ENCODE results near the gene ADGRG2. TPM values are rescaled to one million over a fixed set of nuclear protein-coding genes. Genes with fewer than 3 reads are reported as not detected.

ADGRG2 gene
- polyA plus RNA-seq, 3 donors = not detected

DNA sequence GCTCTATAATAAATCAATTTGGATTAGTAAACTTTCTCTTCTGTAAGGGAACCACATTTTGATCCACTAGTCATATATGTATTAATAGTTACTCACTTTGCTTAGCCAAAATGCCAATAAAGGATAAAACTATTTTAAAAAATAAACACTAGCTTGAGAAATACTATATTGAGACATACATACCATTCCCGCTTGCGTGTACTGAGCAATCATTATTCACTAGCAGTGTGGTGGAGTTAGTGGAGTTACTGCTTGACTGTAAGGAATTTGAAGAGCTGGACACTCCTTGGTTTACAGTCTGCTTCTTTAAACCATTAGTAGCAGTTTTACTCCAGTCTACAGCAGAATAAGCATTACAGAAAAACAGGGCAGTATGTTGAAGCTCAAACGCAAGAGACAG is 127.6 kb downstream of the ADGRG2 start:
- Mint-ChIP-seq H3K36me3 (peaks cover 2 to 5% of the 10 kb centered on the region in 2 donors), H3K9me3 (no peaks in the 10 kb centered on the region), H3K27me3 (ENCODE audit: low read depth in 3 of 3) (peaks cover 0 to 12% (median 0%) of the 10 kb centered on the region in 3 donors), H3K27ac (no peak overlapping the region), H3K4me3 (no peak overlapping the region), H3K4me1 (no peaks in the 10 kb centered on the region)
- Histone ChIP-seq H3K27ac (ENCODE audit: low read depth in 1 of 2, low read length in 2 of 2) (no peak overlapping the region), H3K27me3 (ENCODE audit: control insufficient read depth in 2 of 2, insufficient read depth in 2 of 2, low read length in 2 of 2) (no peaks in the 10 kb centered on the region), H4K20me1 (ENCODE audit: insufficient read depth, low read length) (no peaks in the 10 kb centered on the region), H3K9ac (ENCODE audit: insufficient read depth, low read length, poor library complexity, severe bottlenecking) (no peak overlapping the region), H3K4me1 (ENCODE audit: control insufficient read depth in 1 of 2, insufficient read depth in 2 of 2, low read length in 2 of 2) (no peaks in the 10 kb centered on the region), H3K9me3 (replicated peaks in 1 of 2; ENCODE audit: control insufficient read depth in 1 of 2, insufficient read depth in 1 of 2, low read length in 2 of 2) (no peaks in the 10 kb centered on the region), H3K79me2 (ENCODE audit: insufficient read depth, low read length) (no peaks in the 10 kb centered on the region), H2AFZ (ENCODE audit: insufficient read depth, low read depth, low read length, poor library complexity, severe bottlenecking) (no peak overlapping the region), H3K36me3 (replicated peaks in 1 of 2; ENCODE audit: control insufficient read depth in 1 of 2, insufficient read depth in 2 of 2, low read length in 2 of 2) (peaks cover 0 to 3% of the 10 kb centered on the region in 2 donors), H3K4me2 (replicated peaks; ENCODE audit: extremely low read depth, low read length, poor library complexity, severe bottlenecking) (no peak overlapping the region), H3K4me3 (replicated peaks in 1 of 3; ENCODE audit: low read depth in 2 of 3, low read length in 3 of 3) (no peak overlapping the region)
- no peak for DNase-seq
- TF ChIP-seq, protein P1, sequence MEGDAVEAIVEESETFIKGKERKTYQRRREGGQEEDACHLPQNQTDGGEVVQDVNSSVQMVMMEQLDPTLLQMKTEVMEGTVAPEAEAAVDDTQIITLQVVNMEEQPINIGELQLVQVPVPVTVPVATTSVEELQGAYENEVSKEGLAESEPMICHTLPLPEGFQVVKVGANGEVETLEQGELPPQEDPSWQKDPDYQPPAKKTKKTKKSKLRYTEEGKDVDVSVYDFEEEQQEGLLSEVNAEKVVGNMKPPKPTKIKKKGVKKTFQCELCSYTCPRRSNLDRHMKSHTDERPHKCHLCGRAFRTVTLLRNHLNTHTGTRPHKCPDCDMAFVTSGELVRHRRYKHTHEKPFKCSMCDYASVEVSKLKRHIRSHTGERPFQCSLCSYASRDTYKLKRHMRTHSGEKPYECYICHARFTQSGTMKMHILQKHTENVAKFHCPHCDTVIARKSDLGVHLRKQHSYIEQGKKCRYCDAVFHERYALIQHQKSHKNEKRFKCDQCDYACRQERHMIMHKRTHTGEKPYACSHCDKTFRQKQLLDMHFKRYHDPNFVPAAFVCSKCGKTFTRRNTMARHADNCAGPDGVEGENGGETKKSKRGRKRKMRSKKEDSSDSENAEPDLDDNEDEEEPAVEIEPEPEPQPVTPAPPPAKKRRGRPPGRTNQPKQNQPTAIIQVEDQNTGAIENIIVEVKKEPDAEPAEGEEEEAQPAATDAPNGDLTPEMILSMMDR (IDR thresholded peaks at IDR 0.05) = no peak
- no CpG with 5 or more reads among the region's 3 CpGs for WGBS (ENCODE audit: insufficient coverage)
- intact Hi-C loops (cut with micrococcal nuclease) = no loop called here

DNA sequence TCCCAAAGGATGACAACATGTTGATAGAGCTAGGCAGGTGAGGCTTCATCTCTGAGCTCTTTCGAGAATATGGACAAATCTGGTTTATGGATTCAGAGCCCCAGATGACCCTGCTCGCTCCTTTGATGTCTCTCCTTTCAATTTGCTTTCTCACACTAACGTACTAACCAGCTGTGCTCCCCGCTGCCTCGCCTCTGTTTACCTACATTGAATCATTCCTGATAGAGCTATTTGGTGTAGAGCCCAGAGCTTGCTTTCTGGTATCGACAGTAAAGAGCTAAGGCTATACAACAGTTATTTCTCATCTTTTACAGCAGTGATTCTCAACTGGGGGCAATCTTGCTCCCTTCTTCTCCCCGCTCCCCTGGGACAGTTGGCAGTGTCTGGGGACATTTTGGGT is 129.4 kb downstream of the ADGRG2 start:
- TF ChIP-seq, protein P1 (IDR thresholded peaks at IDR 0.05) = no peak
- no peak overlapping the region for H3K4me2 ChIP-seq (replicated peaks; ENCODE audit: extremely low read depth, low read length, poor library complexity, severe bottlenecking)
- no peak overlapping the region for H2AFZ ChIP-seq (ENCODE audit: insufficient read depth, low read depth, low read length, poor library complexity, severe bottlenecking)
- H3K27ac ChIP-seq (ENCODE audit: low read depth in 1 of 2, low read length in 2 of 2) = no peak overlapping the region
- H3K79me2 ChIP-seq (ENCODE audit: insufficient read depth, low read length) = no peaks in the 10 kb centered on the region
- H3K36me3 ChIP-seq (replicated peaks in 1 of 2; ENCODE audit: control insufficient read depth in 1 of 2, insufficient read depth in 2 of 2, low read length in 2 of 2) = peaks cover 0 to 4% of the 10 kb centered on the region in 2 donors
- Mint-ChIP-seq H3K36me3 (peaks cover 6 to 7% of the 10 kb centered on the region in 2 donors), H3K4me1 (no peaks in the 10 kb centered on the region), H3K27ac (no peak overlapping the region), H3K9me3 (no peaks in the 10 kb centered on the region), H3K27me3 (ENCODE audit: low read depth in 3 of 3) (peaks cover 0 to 7% (median 0%) of the 10 kb centered on the region in 3 donors), H3K4me3 (no peak overlapping the region)
- no CpG with 5 or more reads among the region's 7 CpGs for WGBS (ENCODE audit: insufficient coverage)
- intact Hi-C loops (cut with micrococcal nuclease) = no loop called here
- no peaks in the 10 kb centered on the region for H3K9me3 ChIP-seq (replicated peaks in 1 of 2; ENCODE audit: control insufficient read depth in 1 of 2, insufficient read depth in 1 of 2, low read length in 2 of 2)
- no peak overlapping the region for H3K4me3 ChIP-seq (replicated peaks in 1 of 3; ENCODE audit: low read depth in 2 of 3, low read length in 3 of 3)
- H3K9ac ChIP-seq (ENCODE audit: insufficient read depth, low read length, poor library complexity, severe bottlenecking) = no peak overlapping the region
- H3K27me3 ChIP-seq (ENCODE audit: control insufficient read depth in 2 of 2, insufficient read depth in 2 of 2, low read length in 2 of 2) = no peaks in the 10 kb centered on the region
- H4K20me1 ChIP-seq (ENCODE audit: insufficient read depth, low read length) = no peaks in the 10 kb centered on the region
- no peak for DNase-seq
- no peaks in the 10 kb centered on the region for H3K4me1 ChIP-seq (ENCODE audit: control insufficient read depth in 1 of 2, insufficient read depth in 2 of 2, low read length in 2 of 2)

Data from CD14-positive monocyte (primary cell).